Stimulated activated naive B cell treated with anti-CD40 and anti-IgM and Interleukin-4, amounts not matched to agents 10 μg/mL and 1 μg/mL and 100 μg/mL, for 72 hours (primary cell): ENCODE results near the gene TP53RK.

ENCODE experiments used
- ATAC-seq, 2 donors: fragments of 150-1000 bp; cut with Tn5 transposase; replicated peaks; 2 replicates each; pipeline ENCODE4 v1.10.0; 2021; ENCODE audit warnings: moderate library complexity in 1 of 2
- DNase-seq: peaks from one replicate; pipeline ENCODE4 v3.0.0; 2021
- H3K27ac Mint-ChIP-seq: one replicate; pipeline ENCODE4 v1.8.0; 2022; ENCODE audit warnings: mild to moderate bottlenecking, mixed read lengths
- H3K27me3 Mint-ChIP-seq, 2 donors: one replicate each; pipeline ENCODE4 v1.8.0; 2022; ENCODE audit warnings: mixed read lengths in 2 of 2
- H3K36me3 Mint-ChIP-seq, 2 donors: one replicate each; pipeline ENCODE4 v1.8.0; 2022; ENCODE audit warnings: mixed read lengths in 2 of 2, mild to moderate bottlenecking in 1 of 2
- H3K4me1 Mint-ChIP-seq, 2 donors: one replicate each; pipeline ENCODE4 v1.8.0; 2022; ENCODE audit warnings: mixed read lengths in 2 of 2, mild to moderate bottlenecking in 1 of 2
- H3K4me3 Mint-ChIP-seq, 2 donors: one replicate each; pipeline ENCODE4 v1.8.0; 2022; ENCODE audit warnings: mild to moderate bottlenecking in 2 of 2, mixed read lengths in 2 of 2, moderate library complexity in 1 of 2
- H3K9me3 Mint-ChIP-seq, 2 donors: one replicate each; pipeline ENCODE4 v1.8.0; 2022; ENCODE audit warnings: mixed read lengths in 2 of 2, mild to moderate bottlenecking in 1 of 2

Gene TP53RK

DNA sequence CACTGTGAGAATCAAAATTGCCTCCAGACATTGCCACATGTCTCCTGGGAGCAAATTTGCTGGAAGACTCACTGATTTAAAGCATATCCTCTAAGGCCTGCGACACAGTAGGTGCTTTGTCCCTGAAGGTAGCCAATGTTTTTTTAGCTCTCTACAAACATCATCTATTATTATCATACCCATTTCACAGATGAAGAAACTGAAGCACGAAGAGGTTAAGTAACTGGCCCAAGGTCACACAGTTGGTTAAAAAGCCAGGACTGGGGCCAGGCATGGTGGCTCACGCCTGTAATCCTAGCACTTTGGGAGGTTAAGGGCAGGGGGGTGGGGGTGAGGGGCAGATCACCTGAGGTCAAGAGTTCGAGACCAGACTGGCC, 50.4 kb downstream of the TP53RK start:
- H3K27me3 Mint-ChIP-seq, result peaks cover 41 to 45% of the 10 kb centered on the region in 2 donors
- H3K4me3 Mint-ChIP-seq, result no peak overlapping the region
- H3K4me1 Mint-ChIP-seq, result no peaks in the 10 kb centered on the region
- DNase-seq (no peak), ATAC-seq (no peak)
- no peaks in the 10 kb centered on the region for H3K9me3 Mint-ChIP-seq
- no peak overlapping the region for H3K27ac Mint-ChIP-seq
- H3K36me3 Mint-ChIP-seq, result no peaks in the 10 kb centered on the region

DNA sequence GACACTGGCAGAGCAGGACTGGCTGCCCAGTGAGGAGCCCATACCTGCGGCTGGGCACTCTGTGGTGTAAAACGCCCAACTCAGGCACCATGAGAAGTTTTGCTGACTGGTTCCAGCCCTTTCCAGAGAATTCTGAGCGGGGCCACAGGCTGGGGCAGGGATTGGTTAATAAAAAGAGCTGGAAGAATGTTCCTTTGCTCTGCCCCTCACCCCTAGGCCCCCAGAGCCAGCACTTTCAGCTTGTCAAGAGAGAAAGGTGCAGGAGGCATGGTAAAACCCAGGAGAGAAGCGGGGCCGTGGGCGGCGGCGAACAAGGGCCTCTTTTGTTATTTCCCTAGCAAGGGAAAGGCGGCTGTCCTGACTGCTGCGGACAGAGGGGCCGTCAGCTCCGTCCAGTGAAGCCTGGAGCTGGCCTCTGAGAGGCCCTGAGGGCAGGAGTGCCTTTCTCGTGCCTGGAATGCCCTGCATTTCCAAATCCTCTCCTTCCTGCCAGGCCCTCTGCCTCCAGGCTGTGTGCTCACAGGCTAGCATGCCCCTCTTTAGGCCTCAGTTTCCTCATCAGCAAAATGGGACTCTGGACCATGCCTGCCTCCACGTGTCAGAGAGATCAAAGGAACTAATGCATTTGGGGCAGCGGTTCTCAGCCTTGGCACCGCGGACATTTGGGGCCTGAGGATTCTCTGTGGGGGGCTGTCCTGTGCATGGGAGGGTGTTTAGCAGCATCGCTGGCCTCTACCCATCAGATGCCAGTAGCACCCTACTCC, 50.9 kb downstream of the TP53RK start:
- no peak overlapping the region for H3K27ac Mint-ChIP-seq
- H3K4me3 Mint-ChIP-seq, result no peak overlapping the region
- DNase-seq (no peak), ATAC-seq (no peak)
- no peaks in the 10 kb centered on the region for H3K4me1 Mint-ChIP-seq
- no peaks in the 10 kb centered on the region for H3K36me3 Mint-ChIP-seq
- H3K9me3 Mint-ChIP-seq, result no peaks in the 10 kb centered on the region
- H3K27me3 Mint-ChIP-seq, result peaks cover 39 to 42% of the 10 kb centered on the region in 2 donors

DNA sequence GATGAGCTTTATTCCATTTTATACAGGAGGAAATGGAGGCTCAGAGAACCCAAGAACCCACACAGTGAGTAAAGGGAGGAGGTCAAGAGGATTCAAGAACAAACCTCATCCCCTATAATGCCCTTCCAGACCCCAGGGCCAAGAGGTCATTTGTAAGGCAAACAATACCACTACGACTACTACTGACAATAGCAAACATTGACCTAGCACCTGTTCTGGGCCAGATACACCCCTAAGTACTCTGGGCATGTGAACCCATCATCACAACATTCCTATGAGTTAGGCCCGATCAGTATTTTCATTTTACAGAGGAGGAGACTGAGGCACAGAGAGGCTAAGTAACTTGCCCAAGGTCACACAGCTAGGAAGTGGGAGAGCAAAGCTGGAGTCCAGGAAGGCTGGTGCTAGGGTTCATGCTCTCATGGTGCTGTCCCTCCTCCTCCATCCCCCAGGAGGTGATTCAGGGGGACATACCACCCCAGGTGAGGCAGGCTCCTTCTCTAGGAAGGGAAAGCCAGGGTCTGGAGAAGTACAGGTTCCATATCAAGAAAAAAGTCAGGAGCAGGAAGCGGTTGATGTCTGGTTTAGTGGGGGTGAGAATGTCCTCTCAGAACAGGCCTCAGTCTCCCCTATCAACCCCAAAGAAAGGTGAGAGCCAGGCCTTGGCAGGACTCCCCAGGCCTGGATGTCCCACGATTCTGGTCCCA, 51.7 kb downstream of the TP53RK start:
- Mint-ChIP-seq H3K4me1 (no peaks in the 10 kb centered on the region), H3K36me3 (no peaks in the 10 kb centered on the region), H3K27ac (no peak overlapping the region), H3K4me3 (no peak overlapping the region), H3K9me3 (no peaks in the 10 kb centered on the region), H3K27me3 (peaks cover 39 to 42% of the 10 kb centered on the region in 2 donors)
- ATAC-seq (no peak), DNase-seq (no peak)

DNA sequence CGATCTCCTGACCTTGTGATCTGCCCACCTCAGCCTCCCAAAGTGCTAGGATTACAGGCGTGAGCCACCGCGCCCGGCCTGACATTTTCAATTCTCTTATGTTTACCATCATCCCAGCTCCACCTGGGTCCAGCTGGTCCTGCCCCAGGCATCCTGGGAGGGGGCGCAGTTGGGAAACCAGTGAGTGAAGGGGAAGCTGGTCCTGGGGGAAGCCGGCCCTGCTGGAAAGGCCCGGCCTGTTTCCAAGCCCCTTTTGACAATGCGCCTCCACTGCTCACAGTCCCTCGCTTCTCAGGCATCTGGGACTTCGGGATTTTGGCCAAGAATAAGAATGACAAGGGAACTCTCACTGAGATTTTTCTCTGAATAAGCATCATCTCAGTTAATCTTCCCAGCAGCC, 52.2 kb downstream of the TP53RK start:
- no peaks in the 10 kb centered on the region for H3K36me3 Mint-ChIP-seq
- no peak overlapping the region for H3K4me3 Mint-ChIP-seq
- no peaks in the 10 kb centered on the region for H3K4me1 Mint-ChIP-seq
- H3K27ac Mint-ChIP-seq, result no peak overlapping the region
- DNase-seq, result no peak
- H3K9me3 Mint-ChIP-seq, result no peaks in the 10 kb centered on the region
- H3K27me3 Mint-ChIP-seq, result peaks cover 38 to 40% of the 10 kb centered on the region in 2 donors
- no peak for ATAC-seq

DNA sequence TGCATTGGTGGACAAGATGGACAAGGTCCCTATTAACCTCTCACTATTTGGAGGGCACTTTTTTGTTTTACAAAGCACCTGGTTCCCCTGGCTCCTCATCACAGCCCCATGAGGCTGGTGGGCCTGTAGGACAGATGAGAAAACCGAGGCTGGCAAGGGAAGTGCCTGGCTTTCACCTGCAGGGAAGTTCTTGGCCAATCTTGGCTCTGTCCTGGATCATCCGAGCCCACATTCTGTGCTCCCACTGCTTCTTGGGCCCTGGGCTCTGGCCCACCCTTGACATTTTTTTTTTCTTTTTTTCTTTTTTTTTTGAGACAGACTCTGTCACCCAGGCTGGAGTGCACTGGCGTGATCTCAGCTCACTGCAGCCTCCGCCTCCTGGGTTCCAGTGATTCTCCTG, 52.7 kb downstream of the TP53RK start:
- DNase-seq (no peak), ATAC-seq (no peak)
- no peak overlapping the region for H3K27ac Mint-ChIP-seq
- no peaks in the 10 kb centered on the region for H3K36me3 Mint-ChIP-seq
- H3K27me3 Mint-ChIP-seq, result peaks cover 37 to 45% of the 10 kb centered on the region in 2 donors
- H3K4me3 Mint-ChIP-seq, result no peak overlapping the region
- no peaks in the 10 kb centered on the region for H3K9me3 Mint-ChIP-seq
- no peaks in the 10 kb centered on the region for H3K4me1 Mint-ChIP-seq

DNA sequence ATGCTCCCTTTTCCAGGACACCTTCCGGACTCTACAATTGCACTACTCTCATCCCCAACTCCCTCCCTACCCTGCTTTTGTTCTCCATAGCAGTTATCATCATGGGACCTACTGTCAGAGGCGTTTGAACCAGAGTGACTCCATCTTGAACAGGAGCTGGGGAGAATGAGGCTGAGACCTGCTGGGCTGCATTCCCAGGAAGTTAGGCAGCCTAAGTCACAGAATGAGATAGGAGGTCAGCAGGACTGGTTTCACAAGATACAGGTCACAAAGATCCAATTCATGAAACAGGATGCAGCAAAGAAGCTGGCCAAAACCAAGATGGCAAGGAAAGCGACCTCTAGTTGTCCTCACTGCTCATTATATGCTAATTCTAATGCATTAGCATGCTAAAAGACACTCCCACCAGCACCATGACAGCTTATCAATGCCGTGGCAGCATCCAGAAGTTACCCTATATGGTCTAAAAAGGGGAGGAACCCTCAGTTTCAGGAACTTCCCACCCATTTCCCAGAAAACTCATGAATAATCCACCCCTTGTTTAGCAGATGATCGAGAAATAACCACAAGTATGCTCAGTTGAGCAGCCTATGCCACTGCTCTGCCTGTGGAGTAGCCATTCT, 53.6 kb downstream of the TP53RK start:
- no peak for ATAC-seq
- no peaks in the 10 kb centered on the region for H3K9me3 Mint-ChIP-seq
- H3K4me3 Mint-ChIP-seq, result no peak overlapping the region
- H3K27me3 Mint-ChIP-seq, result peaks cover 37 to 40% of the 10 kb centered on the region in 2 donors
- no peaks in the 10 kb centered on the region for H3K36me3 Mint-ChIP-seq
- H3K27ac Mint-ChIP-seq, result no peak overlapping the region
- no peak for DNase-seq
- H3K4me1 Mint-ChIP-seq, result no peaks in the 10 kb centered on the region

DNA sequence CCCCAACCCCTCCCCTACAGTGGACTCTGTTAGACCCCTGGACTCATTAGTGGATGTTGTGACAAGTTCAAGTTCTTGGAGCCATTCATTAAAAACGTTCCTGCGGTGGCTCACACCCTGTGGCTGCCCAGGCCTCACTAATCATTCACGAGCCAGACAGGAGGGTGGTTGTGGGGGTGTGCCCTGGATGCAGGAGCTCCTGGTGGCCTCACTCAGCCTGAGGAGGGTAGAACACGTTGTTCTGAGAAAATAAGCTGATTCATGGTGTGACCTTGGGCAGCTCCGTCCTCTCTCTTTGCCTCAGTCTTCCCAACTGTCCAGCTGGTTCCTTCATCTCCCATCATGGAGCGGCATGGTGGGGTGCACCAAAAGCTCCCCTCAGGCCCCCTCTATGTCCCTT, 54.7 kb downstream of the TP53RK start:
- DNase-seq (no peak), ATAC-seq (no peak)
- Mint-ChIP-seq H3K27me3 (peaks cover 30 to 50% of the 10 kb centered on the region in 2 donors), H3K27ac (no peak overlapping the region), H3K36me3 (no peaks in the 10 kb centered on the region), H3K4me3 (no peak overlapping the region), H3K9me3 (peaks cover 0 to 2% of the 10 kb centered on the region in 2 donors), H3K4me1 (no peaks in the 10 kb centered on the region)
